D341Med (cell line): ENCODE data around the gene KRTAP5-4.

Source experiments
- DNase-seq: peaks from one replicate; pipeline ENCODE4 v3.0.0; 2012; ENCODE audit warnings: low spot score

KRTAP5-4 gene

DNA sequence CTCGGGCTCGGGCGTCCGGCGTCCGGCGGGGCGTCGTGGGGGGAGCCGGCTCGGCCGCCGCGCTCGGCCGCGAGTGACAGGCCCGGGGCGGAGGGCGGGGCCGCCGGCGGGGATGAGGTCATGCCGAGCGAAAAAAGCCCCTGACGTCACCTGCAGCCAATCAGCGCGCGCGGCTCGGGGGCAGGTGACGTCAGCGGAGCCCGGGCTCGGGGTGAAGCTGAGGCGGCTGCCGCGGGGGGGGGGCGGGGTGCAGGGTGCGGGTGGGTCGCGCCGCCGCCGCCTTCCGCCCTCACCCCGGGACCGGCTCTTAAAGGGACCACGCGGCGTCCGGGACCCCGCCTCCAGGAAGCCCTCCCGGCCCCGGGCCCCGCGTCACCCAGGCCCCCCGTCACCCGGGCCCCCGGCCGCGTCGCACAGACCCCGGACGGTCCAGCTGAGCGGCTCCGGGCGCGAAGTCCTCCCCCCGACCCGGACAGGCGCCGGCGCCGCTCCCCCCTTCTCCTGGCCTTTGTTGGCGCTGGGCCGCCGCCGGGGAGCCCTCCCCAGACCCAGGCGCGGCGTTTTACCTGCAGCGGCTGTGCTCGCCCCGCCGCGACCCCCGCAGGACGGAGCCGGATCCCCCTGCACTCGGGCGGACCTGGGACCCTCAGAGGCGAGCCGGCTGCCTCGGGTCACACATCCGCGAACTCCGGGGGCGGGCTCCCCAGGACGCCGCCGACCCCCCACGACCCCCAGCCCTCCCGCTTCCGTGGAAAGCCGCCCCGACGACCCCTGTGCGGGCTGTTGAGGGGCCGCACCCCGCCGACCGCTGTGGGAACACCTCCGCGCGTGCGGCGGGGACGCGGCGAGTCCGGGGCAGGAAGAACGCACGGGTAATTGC, 49.5 kb downstream of the KRTAP5-4 start, which contains the start of gene DUSP8:
Gene DUSP8 (minus strand): TSS at position 75 of the 880 bp plus-strand sequence. CDS start 6,445 bp downstream, outside the sequence.
- peak; percentile 98 for DNase-seq

DNA sequence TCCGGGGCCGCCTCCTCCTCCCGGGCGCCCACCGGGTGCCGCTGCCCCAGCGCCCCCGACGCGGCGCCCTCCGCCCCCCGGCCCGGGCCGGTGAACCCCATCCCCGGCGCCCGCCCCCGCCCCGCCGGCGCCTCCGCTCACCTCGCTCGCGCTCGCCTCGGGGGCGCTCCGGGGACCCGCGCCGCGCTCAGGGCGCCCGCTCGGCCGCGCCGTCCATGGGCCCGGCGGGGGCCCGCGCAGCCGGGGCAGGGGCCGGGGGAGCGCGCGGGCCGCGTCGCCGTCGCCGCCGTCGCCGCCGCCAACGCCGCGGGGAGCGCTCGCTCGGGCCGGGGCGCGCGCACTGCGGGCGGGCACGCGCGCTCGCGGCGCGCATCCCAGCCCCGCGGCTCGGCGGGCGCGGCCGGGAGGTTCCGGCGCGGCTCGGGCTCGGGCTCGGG, 50.2 kb downstream of the KRTAP5-4 start:
- DNase-seq, result no peak
